Activated T-helper 2 cell treated with anti-CD3 and anti-CD28 coated beads, Interferon-gamma antibody, Interleukin-2, Interleukin-4, amounts not matched to agents 10 μg/mL and 5 μg/mL and 100 μg/mL, durations not matched to agents 14 hours and 24 hours and 36 hours (primary cell): ENCODE data around the gene ADM. TPM values are rescaled to one million over a fixed set of nuclear protein-coding genes. Genes with fewer than 3 reads are reported as not detected.

Source experiments
- DNase-seq: peaks from one replicate; pipeline ENCODE4 v3.0.0; 2021; ENCODE audit warnings: low spot score
- H3K27ac Mint-ChIP-seq: one replicate; pipeline ENCODE4 v1.8.0; 2021; ENCODE audit warnings: mixed read lengths
- H3K27me3 Mint-ChIP-seq: one replicate; pipeline ENCODE4 v1.8.0; 2021; ENCODE audit warnings: low read depth, mixed read lengths
- H3K36me3 Mint-ChIP-seq: one replicate; pipeline ENCODE4 v1.8.0; 2021; ENCODE audit warnings: low read depth, mixed read lengths
- H3K4me1 Mint-ChIP-seq: one replicate; pipeline ENCODE4 v1.8.0; 2021; ENCODE audit warnings: low read depth, mixed read lengths
- H3K4me3 Mint-ChIP-seq: one replicate; pipeline ENCODE4 v1.8.0; 2021; ENCODE audit warnings: low read depth, mild to moderate bottlenecking, moderate library complexity, mixed read lengths
- H3K9me3 Mint-ChIP-seq: one replicate; pipeline ENCODE4 v1.8.0; 2021; ENCODE audit warnings: mixed read lengths
- intact Hi-C: fragments of 100-400 bp; cut with micrococcal nuclease; formaldehyde crosslinking; loops from one replicate; pipeline ENCODE4 v1.15.1; 2023
- total RNA-seq: library from RNA; stranded (reverse); gene quantifications from 2 replicates; pipeline ENCODE4 v1.2.3, GENCODE V29; 2022

The ADM gene
- total RNA-seq, 1 donor from 2014 or later: 3.5 TPM

DNA sequence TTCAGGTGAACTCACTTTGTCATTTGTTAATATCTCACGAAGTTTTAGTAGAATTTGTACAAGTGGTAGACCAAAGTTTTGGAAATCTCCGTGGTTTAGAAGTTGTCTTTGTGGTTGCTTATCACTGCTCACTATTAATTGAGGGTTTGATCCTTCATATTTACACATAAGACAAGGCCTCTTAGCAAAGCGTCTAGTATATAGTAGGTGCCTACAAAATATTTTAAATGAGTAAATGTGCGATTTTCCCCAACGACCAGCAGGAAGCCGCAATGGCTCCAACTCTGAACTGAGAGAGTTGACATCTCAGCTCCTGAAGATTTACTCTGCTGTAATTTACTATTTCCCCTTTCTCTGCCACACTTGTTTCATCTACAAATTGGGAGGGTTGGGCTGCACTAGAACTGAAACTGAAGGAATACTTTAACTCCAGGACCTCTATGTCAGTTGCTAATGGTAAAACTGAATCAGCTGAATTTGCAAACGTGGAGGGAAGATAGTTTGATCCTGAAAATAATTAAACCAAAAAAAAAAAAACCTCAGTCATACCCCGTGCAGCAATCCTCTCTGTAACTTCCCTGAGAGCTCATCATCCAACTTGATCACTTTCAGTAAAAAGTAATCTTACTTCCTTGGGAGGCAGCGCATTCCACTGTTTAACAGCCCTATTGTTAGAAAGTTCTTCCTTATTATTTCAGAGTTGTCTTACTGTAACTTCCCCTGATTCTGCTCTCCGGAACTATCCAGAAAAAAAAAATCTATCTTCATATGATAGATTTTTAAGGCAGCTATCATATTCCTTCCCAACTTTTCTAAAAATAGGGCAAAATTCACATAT lies 9.6 kb upstream of the ADM start:
- intact Hi-C loops: loop anchor here (1.0 kb wide), 1 partner anchor 8 kb away; no protein-coding TSS in a partner anchor
- peak overlapping the region; percentile 60 for H3K4me3 Mint-ChIP-seq
- peaks cover 68% of the 10 kb centered on the region for H3K27me3 Mint-ChIP-seq
- no peaks in the 10 kb centered on the region for H3K36me3 Mint-ChIP-seq
- no peaks in the 10 kb centered on the region for H3K9me3 Mint-ChIP-seq
- DNase-seq: no peak
- no peak overlapping the region for H3K27ac Mint-ChIP-seq
- H3K4me1 Mint-ChIP-seq: peaks cover 29% of the 10 kb centered on the region

GRCh38 chr11:10298342-10298741 lies 6.5 kb upstream of the ADM start:
- no peaks in the 10 kb centered on the region for H3K36me3 Mint-ChIP-seq
- no peak overlapping the region for H3K4me3 Mint-ChIP-seq
- intact Hi-C loops: loop anchor here (1.0 kb wide), 2 partner anchors 10 to 438 kb away; no protein-coding TSS in a partner anchor
- peaks cover 33% of the 10 kb centered on the region for H3K4me1 Mint-ChIP-seq
- no peaks in the 10 kb centered on the region for H3K9me3 Mint-ChIP-seq
- H3K27ac Mint-ChIP-seq: no peak overlapping the region
- peaks cover 67% of the 10 kb centered on the region for H3K27me3 Mint-ChIP-seq
- DNase-seq: peak; percentile 61

- Mint-ChIP-seq H3K36me3 (no peaks in the 10 kb centered on the region), H3K4me1 (peaks cover 40% of the 10 kb centered on the region), H3K27me3 (peaks cover 76% of the 10 kb centered on the region), H3K9me3 (no peaks in the 10 kb centered on the region), H3K4me3 (peak overlapping the region; percentile 89), H3K27ac (no peak overlapping the region)
- intact Hi-C loops: loop anchor here (10.0 kb wide), 3 partner anchors 153 to 443 kb away; partner anchors contain the start of gene AMPD3
- no peak for DNase-seq
These were observed 3.1 kb upstream of the ADM start for GRCh38 chr11:10301656-10302358.

- DNase-seq: no peak
- Mint-ChIP-seq H3K27me3 (peaks cover 74% of the 10 kb centered on the region), H3K27ac (no peak overlapping the region), H3K4me3 (peak overlapping the region; percentile 89), H3K4me1 (peaks cover 43% of the 10 kb centered on the region), H3K36me3 (peaks cover 3% of the 10 kb centered on the region), H3K9me3 (no peaks in the 10 kb centered on the region)
- intact Hi-C loops: loop anchor here (10.0 kb wide), 3 partner anchors 152 to 442 kb away; partner anchors contain the start of gene AMPD3
These were observed 2.5 kb upstream of the ADM start for GRCh38 chr11:10302359-10302743.

DNA sequence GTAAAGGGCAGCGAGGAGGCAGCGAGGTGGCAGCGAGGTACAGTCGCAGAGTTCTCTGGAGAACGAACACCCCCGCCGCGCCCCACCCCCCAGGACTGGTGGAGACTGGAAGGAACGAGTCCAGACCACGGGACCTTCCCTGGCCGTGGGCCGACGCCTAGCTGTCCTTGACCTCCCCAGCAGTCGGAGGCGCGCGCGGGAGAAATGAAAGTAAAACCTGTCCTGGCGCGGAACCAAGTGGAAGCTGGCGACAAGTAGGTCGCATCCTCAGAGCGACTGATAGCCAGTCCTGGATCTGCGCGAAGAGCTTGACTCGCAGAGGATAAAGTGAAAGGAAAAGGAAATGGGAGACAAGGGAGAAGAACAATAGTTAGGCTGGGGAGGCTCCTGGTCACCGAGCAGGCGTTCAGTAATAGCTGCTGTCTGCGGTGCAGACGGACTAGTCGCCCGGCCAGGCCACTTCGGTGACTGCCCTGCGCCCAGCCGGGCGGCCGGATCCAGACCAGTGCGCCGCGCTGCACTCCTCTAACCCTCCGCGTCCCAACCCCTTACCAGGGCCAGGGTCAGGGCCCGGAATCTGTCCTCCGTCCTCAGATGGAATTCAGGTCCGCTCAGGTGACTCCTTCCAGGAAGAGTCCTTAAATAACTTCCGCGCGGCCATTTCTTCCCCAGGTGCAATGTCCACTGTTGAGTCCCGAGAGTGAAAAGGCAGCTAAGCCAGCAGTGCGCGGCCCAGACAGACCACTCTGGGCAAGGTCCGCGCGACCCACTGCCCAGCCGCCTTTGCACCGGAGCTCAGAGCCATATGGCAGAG lies 1.9 kb upstream of the ADM start:
- H3K36me3 Mint-ChIP-seq: peaks cover 3% of the 10 kb centered on the region
- intact Hi-C loops: loop anchor here (1.0 to 10.0 kb wide), 4 partner anchors 8 to 442 kb away; partner anchors contain the start of gene AMPD3
- peaks cover 69% of the 10 kb centered on the region for H3K27me3 Mint-ChIP-seq
- peak overlapping the region; percentile 89 for H3K4me3 Mint-ChIP-seq
- peaks cover 41% of the 10 kb centered on the region for H3K4me1 Mint-ChIP-seq
- no peaks in the 10 kb centered on the region for H3K9me3 Mint-ChIP-seq
- DNase-seq: peak; percentile 63
- no peak overlapping the region for H3K27ac Mint-ChIP-seq

- no peak for DNase-seq
- intact Hi-C loops: loop anchor here (1.0 to 10.0 kb wide), 4 partner anchors 8 to 441 kb away; partner anchors contain the start of gene AMPD3
These were observed 1.1 kb upstream of the ADM start for GRCh38 chr11:10303558-10304363.

DNA sequence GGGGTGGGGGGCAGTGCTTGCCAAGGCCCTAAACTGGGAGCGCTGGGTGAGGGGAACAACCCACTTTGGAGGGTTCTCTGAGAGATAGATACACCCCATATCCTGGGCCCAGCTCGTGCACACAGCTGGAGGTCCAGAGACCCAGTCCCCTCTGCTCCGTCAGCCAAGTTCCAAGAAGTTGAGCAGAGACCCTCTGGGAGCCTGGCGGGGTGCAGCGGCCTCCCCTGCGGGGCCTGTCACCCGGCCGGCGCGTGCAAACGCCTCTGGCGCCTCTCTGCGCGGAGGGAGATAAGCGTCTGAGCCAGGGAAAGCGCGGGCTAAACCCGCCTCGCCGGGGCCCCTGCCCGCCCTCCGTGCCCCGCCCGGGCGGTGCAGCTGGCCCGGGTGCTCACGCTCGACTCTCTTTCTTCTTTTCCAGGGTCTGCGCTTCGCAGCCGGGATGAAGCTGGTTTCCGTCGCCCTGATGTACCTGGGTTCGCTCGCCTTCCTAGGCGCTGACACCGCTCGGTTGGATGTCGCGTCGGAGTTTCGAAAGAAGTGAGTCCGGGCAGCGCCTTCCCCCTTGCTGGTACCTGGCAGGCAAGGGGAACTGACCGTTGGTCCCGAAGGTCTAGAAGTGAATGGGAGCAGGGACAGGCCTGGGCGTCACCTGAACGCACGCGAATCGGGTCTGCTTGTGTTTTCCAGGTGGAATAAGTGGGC lies 540 bp downstream of the ADM start:
- no peak overlapping the region for H3K27ac Mint-ChIP-seq
- peak overlapping the region; percentile 69 for H3K4me3 Mint-ChIP-seq
- no peaks in the 10 kb centered on the region for H3K9me3 Mint-ChIP-seq
- H3K4me1 Mint-ChIP-seq: peaks cover 53% of the 10 kb centered on the region
- intact Hi-C loops: loop anchor here (1.0 to 10.0 kb wide), 7 partner anchors 149 to 693 kb away; partner anchors contain the start of gene AMPD3
- DNase-seq: no peak
- H3K36me3 Mint-ChIP-seq: peaks cover 3% of the 10 kb centered on the region
- H3K27me3 Mint-ChIP-seq: peaks cover 70% of the 10 kb centered on the region

More at GRCh38 chr11:10303558-10304363, 1.1 kb upstream of the ADM start:
- Mint-ChIP-seq H3K27me3 (peaks cover 71% of the 10 kb centered on the region), H3K4me3 (peak overlapping the region; percentile 89), H3K4me1 (peaks cover 43% of the 10 kb centered on the region), H3K27ac (no peak overlapping the region), H3K36me3 (peaks cover 3% of the 10 kb centered on the region), H3K9me3 (no peaks in the 10 kb centered on the region)

GRCh38 chr11:10305964-10306918 lies 1.4 kb downstream of the ADM start:
- no peak for DNase-seq
- intact Hi-C loops: loop anchor here (1.0 to 10.0 kb wide), 7 partner anchors 149 to 694 kb away; partner anchors contain the start of gene AMPD3
- H3K4me1 Mint-ChIP-seq: peaks cover 54% of the 10 kb centered on the region
- no peak overlapping the region for H3K27ac Mint-ChIP-seq
- H3K27me3 Mint-ChIP-seq: peaks cover 65% of the 10 kb centered on the region
- H3K4me3 Mint-ChIP-seq: peak overlapping the region; percentile 69
- no peaks in the 10 kb centered on the region for H3K9me3 Mint-ChIP-seq
- peaks cover 3% of the 10 kb centered on the region for H3K36me3 Mint-ChIP-seq

- no peaks in the 10 kb centered on the region for H3K9me3 Mint-ChIP-seq
- peaks cover 3% of the 10 kb centered on the region for H3K36me3 Mint-ChIP-seq
- peak overlapping the region; percentile 69 for H3K4me3 Mint-ChIP-seq
- H3K27me3 Mint-ChIP-seq: peaks cover 65% of the 10 kb centered on the region
- intact Hi-C loops: loop anchor here (1.0 to 10.0 kb wide), 8 partner anchors 99 to 695 kb away; partner anchors contain the start of gene AMPD3
- DNase-seq: no peak
- H3K4me1 Mint-ChIP-seq: peaks cover 51% of the 10 kb centered on the region
- H3K27ac Mint-ChIP-seq: peak overlapping the region; percentile 30
These were observed 2.1 kb downstream of the ADM start for GRCh38 chr11:10307022-10307399.

DNA sequence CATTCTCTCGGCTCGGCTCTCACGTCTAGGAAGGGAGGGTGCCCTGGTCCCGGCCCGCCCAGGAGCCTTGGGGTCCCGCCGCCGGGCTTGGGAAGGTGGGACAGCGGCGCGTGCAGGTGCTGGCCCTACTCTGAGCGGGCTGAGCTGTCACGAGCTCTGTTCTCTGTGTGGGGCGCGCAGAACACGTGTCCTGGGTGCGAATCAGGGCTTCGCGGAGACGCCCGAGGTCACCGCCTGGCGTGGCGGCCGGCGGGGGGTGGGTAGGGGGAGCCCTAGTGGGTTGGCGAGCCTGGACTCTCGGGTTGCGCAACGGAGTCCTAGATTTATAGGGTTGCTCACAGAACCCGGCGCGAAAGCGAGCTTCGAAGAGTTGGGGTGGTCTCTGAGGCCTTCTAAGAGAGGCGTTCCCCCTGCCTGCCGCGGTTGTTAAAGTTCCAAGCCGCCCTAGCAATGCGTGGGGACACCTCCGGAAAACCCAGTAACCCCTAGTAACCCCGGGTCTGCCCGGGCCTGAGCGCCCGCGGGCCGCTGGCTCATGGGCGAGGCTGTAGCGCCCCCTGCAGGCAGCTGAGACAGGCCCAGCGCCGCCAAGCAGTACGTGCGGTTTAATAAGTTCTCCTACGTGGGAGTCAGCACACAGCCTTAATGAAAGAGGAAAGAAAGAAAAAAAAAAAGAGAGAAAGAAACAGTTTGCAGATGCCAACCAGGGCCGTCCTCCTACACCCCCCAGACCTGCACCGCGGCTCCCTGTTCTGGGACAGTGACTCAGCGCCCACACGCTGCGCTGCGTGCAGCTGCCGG lies 2.7 kb downstream of the ADM start:
- intact Hi-C loops: loop anchor here (1.0 to 10.0 kb wide), 10 partner anchors 9 to 695 kb away; partner anchors contain the start of gene AMPD3
- H3K27ac Mint-ChIP-seq: peak overlapping the region; percentile 69
- no peaks in the 10 kb centered on the region for H3K9me3 Mint-ChIP-seq
- peaks cover 3% of the 10 kb centered on the region for H3K36me3 Mint-ChIP-seq
- peaks cover 50% of the 10 kb centered on the region for H3K4me1 Mint-ChIP-seq
- H3K27me3 Mint-ChIP-seq: peaks cover 62% of the 10 kb centered on the region
- peak overlapping the region; percentile 69 for H3K4me3 Mint-ChIP-seq
- peak; percentile 70 for DNase-seq
